GM12891 (cell line): Measurements from ENCODE around the gene ALK.

Experiments
- POLR2A ChIP-seq: IDR thresholded peaks from 2 replicates; pipeline ENCODE4 v1.6.1; 2011; ENCODE audit warnings: low read depth, low read length, control low read depth
- POLR2AphosphoS5 ChIP-seq: IDR thresholded peaks from 2 replicates; pipeline ENCODE4 v1.6.1; 2011; ENCODE audit warnings: low read depth, low read length, control low read depth

- TF ChIP-seq POLR2A (no peak), POLR2AphosphoS5 (no peak)
These were observed 145.4 kb downstream of the ALK start for GRCh38 chr2:29775937-29776336.
